IPS-11a (cell line): ENCODE results near the gene LGALS7B.
"Not testable (repeated sequence)": the region's sequence is repeated elsewhere in the genome, so short reads cannot be mapped to it uniquely, and the experiment has no call there.

Experiments
- H3K4me3 ChIP-seq: one replicate; pipeline ENCODE4 v1.5.1; 2013; ENCODE audit warnings: low read depth, low read length, control low read depth

The LGALS7B gene

GRCh38 chr19:38769635-38770211 lies 19.3 kb upstream of the LGALS7B start:
- H3K4me3 ChIP-seq, result no peak overlapping the region

- not testable (repeated sequence) for H3K4me3 ChIP-seq
Observed at GRCh38 chr19:38770228-38770948, 18.6 kb upstream of the LGALS7B start.

DNA sequence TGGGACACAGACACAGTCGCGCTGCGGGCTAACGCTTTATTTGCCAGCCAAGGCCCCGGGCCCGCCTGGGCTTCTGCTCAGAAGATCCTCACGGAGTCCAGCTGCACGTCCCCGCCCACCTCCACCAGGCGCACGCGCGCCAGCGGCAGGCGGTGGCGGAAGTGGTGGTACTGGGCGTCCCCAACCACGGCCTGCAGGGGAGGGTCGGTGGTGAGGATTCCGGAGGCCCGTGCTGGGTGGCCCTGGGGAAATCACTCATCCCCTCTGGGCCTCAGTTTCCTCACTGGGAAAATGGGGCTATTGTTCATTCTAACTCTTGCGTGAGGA lies 18.1 kb upstream of the LGALS7B start:
- not testable (repeated sequence) for H3K4me3 ChIP-seq

DNA sequence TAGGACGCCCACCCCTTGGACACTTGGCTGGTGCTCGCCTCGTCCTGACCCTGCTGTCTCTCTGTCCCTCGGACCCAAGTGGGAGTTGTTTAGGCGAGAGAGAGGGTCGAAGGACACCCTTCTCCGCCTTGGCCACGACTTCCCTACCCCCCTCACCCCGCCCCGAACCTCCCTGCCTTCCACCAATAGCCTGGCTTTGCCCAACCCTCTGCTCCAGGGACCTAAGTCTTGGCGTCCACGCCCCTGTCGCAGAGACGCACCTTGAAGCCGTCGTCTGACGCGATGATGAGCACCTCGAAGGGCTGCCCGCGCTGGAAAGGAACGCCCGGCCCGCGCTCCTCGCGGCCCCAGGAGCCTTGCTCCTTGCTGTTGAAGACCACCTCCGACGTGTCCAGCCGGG lies 17.4 kb upstream of the LGALS7B start:
- H3K4me3 ChIP-seq, result not testable (repeated sequence)

GRCh38 chr19:38773469-38774177 lies 15.4 kb upstream of the LGALS7B start, which contains the start of gene LGALS7:
Gene LGALS7, minus strand, starts transcription at chr19:38773517. Its CDS starts 25 bp downstream, at chr19:38773492.
- H3K4me3 ChIP-seq, result no peak within 1 kb of the TSS

- no peak overlapping the region for H3K4me3 ChIP-seq
Observed at GRCh38 chr19:38774181-38774950, 14.6 kb upstream of the LGALS7B start.

DNA sequence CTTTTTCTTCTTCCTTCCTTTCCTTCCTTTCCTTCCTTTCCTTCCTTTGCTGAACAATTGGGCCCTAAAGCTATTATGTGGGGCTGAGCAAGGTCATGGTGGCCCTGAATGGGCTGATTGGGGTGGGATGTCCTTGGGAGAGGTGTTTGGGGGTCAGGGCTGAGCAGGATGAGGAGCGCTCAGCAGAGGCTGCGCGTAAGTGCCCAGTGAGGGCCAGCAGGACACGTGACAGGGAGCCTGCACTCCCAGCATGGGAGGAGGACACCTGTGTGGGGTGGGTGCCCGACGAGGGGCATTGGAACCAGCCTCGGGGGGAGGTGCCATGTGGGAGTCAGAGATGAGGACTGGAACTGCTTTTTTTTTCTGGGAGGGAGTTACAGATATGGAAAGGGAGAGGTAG lies 10.3 kb upstream of the LGALS7B start:
- H3K4me3 ChIP-seq, result no peak overlapping the region

- H3K4me3 ChIP-seq, result no peak overlapping the region
Observed at GRCh38 chr19:38780443-38780842, 8.6 kb upstream of the LGALS7B start.

DNA sequence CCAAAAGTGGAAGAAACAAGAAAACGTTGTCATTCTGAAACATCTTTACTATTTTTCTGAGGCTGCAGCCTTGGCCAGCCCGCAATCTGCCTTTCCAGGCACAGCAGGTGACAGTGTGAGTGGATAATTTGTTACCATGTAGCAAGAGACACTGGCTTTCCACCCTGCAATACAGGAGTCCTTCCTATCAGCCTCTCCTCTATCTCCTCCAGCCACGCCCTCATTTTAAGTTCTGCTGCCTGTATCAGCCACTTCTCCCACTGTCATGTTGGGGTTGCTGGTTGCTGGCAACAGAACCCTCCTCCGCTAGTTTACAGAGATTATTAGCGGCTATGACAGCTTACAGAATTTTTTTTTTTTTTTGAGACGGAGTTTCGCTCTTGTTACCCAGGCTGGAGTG lies 7.9 kb upstream of the LGALS7B start:
- H3K4me3 ChIP-seq, result no peak overlapping the region

DNA sequence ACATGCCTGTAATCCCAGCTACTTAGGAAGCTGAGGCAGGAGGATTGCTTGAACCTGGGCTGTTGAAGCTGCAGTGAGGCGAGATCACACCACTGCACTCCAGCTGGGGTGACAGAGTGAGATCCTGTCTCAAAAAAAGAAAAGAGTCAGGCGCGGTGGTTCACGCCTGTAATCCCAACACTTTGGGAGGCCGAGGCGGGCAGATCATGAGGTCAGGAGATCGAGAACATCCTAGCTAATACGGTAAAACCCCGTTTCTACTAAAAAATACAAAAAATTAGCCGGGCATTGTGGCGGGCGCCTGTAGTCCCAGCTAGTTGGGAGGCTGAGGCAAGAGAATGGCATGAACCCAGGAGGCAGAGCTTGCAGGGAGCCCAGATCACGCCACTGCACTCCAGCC lies 6.8 kb upstream of the LGALS7B start:
- H3K4me3 ChIP-seq, result not testable (repeated sequence)

DNA sequence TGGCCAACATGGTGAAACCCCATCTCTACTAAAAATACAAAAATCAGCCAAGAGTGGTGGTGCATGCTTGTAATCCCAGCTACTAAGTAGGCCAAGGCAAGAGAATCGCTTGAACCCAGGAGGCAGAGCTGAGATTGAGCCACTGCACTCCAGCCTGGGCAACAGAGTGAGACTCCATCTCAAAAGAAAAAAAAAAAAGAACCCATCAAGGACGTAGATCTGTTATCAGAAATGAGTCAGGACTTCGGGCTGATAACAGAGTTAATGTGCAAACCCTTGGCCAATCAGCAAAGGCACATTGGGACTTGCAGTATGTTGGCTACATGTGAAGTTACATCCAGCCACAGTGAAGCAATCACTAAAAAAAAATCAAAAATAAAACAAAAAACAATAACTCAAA lies 4.8 kb upstream of the LGALS7B start:
- H3K4me3 ChIP-seq, result no peak overlapping the region

DNA sequence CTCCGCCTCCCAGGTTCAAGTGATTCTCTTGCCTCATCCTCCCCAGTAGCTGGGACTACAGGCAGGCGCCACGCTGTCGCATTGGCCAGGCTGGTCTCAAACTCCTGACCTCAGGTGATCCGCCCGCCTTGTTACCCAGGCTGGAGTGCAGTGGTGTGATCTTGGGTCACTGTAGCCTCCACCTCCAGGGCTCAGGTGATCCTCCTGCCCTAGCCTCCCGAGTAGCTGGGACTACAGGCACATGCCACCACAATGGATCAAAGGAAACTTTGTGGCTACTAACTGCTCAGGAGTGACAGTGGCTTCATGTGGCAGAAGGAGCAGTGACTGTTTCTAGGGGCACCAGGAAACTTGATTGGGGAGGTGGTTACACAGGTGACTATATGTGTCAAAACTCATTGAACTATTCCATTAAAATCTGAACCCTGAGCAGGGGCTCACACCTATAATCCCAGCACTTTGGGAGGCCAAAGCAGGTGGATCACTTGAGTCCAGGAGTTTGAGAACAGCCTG lies 3.8 kb upstream of the LGALS7B start:
- no peak overlapping the region for H3K4me3 ChIP-seq

- H3K4me3 ChIP-seq, result not testable (repeated sequence)
Observed at GRCh38 chr19:38786061-38786460, 2.9 kb upstream of the LGALS7B start.

- H3K4me3 ChIP-seq, result no peak overlapping the region
Observed at GRCh38 chr19:38786572-38787265, 2.3 kb upstream of the LGALS7B start.

DNA sequence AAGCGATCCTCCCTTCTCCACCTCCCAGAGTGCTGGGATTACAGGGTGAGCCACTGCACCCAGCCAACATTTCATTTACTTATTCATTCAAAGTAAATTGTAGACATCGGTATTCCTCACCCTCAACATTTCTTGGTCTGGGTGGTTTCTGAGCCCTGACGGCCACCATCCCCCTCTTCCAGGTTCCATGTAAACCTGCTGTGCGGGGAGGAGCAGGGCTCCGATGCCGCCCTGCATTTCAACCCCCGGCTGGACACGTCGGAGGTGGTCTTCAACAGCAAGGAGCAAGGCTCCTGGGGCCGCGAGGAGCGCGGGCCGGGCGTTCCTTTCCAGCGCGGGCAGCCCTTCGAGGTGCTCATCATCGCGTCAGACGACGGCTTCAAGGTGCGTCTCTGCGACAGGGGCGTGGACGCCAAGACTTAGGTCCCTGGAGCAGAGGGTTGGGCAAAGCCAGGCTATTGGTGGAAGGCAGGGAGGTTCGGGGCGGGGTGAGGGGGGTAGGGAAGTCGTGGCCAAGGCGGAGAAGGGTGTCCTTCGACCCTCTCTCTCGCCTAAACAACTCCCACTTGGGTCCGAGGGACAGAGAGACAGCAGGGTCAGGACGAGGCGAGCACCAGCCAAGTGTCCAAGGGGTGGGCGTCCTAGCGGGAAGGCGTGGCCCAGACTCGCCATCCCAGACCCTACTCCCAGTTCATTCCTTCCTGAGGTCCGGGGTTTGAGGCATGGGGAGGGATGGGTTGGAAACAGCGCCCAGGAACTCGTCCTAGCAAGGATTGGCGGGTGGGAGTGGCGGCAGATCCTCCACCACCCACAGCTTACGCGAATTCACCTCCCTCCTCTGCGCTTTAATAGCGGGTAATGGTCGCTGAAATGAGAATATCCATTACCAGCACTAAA lies 1.8 kb downstream of the LGALS7B start:
- H3K4me3 ChIP-seq, result not testable (repeated sequence)

DNA sequence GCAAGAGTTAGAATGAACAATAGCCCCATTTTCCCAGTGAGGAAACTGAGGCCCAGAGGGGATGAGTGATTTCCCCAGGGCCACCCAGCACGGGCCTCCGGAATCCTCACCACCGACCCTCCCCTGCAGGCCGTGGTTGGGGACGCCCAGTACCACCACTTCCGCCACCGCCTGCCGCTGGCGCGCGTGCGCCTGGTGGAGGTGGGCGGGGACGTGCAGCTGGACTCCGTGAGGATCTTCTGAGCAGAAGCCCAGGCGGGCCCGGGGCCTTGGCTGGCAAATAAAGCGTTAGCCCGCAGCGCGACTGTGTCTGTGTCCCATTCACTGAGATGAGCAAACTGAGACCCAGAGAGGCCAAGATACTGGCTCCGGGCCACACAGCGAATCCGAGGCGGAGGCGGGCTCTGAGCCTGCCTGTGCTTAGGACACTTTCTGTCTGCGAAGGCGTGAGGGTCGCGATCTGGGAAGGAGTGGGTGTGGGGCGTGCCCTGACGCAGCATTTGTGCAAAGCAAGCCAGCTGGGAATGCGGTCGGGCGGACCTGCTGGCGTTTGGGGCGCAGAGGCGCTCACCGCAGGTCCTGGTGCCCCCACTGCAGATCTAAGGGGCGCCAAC lies 2.6 kb downstream of the LGALS7B start:
- H3K4me3 ChIP-seq, result not testable (repeated sequence)

DNA sequence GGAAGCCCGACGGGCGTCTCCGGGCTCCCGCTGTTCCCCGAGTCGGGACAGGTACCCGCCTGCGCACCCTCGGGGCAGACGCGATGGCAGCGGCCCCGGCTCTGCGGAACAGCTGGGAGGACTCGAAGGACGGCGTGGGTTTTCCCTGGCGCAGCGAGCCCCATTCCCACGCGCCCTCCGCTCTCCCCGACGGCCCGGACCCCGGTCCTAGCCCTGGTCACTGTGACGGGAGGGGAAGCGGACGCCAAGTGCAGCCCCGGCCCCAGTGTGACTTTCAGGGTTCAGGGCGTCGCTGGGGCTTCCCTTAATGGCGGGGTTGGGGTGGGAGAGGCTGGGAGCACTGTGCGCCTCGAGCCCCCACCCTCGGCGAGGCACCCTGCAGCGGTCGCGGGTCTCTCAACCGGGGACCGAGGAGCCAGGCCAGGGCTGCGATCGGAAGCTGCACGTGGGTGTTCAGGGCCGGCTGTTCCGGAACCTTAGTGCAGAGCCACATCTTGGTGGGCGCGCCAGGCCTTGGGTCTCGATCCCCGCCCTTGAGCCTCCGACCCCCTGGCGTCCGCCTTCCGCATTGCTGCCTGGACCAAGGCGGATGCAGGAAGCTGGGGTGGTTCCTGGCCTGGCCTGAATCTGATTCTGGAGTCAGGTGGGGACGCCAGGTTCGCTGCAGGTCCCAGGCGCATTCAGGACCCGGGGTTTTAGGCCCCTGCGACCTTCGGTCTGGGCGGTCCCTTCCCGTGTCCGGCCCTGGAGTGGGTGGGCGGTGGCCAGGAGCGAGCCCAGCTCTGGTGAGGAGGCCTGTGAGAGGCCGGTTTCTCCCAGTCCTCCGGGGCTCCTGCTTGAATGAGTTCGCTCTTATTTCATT lies 3.5 kb downstream of the LGALS7B start:
- no peak overlapping the region for H3K4me3 ChIP-seq

DNA sequence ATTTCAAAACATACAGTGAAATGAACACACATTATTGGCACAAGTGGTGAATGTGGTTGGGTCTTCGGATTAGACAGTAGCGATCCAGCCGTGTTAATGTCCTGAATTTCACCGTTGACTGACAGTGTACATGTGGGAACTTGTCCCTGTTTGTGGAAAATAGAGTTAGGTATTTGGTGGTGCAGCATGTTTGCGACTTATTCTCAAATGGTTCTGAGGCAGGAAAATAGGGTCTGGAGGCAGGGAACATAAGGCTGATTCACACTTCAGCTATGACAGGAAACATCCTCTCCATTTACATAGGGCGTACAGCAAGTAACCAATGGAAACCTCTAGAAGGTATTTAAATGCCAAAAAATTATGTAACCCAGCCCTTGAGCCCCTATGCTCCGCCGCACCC lies 4.2 kb downstream of the LGALS7B start:
- H3K4me3 ChIP-seq, result no peak overlapping the region
